Left lung (tissue), 14 donors: Measurements from ENCODE around the gene OR51E2. TPM values are rescaled to one million over a fixed set of nuclear protein-coding genes. Genes with fewer than 3 reads are reported as not detected.
A peak's percentile ranks its signal among the peaks of the same experiment; 100 is the strongest.
"Not testable (repeated sequence)": the region's sequence is repeated elsewhere in the genome, so short reads cannot be mapped to it uniquely, and the experiment has no call there.

Experiments
- ATAC-seq: fragments of 200-7000 bp; cut with Tn5 transposase; one replicate; pipeline ENCODE4 v1.9.1; 2020; ENCODE audit warnings: moderate library complexity
- DNase-seq, 4 donors: peaks; one replicate each; pipeline ENCODE4 v3.0.0-alpha.2; 2013 to 2020
- H3K27ac ChIP-seq, 2 donors: fragments of 200-600 bp; sonication (generic) in 1 of 2; one replicate each; pipeline versions ENCODE4 v1.5.0 to v1.8.0; 2020 to 2021
- H3K27me3 ChIP-seq, 2 donors: fragments of 200-600 bp; sonication (generic) in 1 of 2; one replicate each; pipeline versions ENCODE4 v1.5.0 to v1.8.0; 2020 to 2021
- H3K36me3 ChIP-seq, 2 donors: fragments of 200-600 bp; sonication (generic) in 1 of 2; one replicate each; pipeline versions ENCODE4 v1.5.0 to v1.8.0; 2020 to 2021
- H3K4me1 ChIP-seq, 2 donors: fragments of 200-600 bp; one replicate each; pipeline ENCODE4 v1.8.0; 2021
- H3K4me3 ChIP-seq, 2 donors: fragments of 200-600 bp; sonication (generic) in 1 of 2; one replicate each; pipeline versions ENCODE4 v1.5.0 to v1.8.0; 2020 to 2021; ENCODE audit warnings: mild to moderate bottlenecking in 1 of 2
- H3K9me3 ChIP-seq, 2 donors: fragments of 200-600 bp; sonication (generic) in 1 of 2; one replicate each; pipeline versions ENCODE4 v1.5.0 to v1.8.0; 2020 to 2021
- intact Hi-C, 2 donors: fragments of 100-400 bp; cut with DNase I; formaldehyde crosslinking; loops; one replicate each; pipeline versions ENCODE4 v1.11.2 to v1.14.2; 2022
- long read RNA-seq, 12 donors: library from polyadenylated mRNA in 2 of 12; unstranded in 2 of 12; transcript quantifications; one replicate each; pipeline ENCODE4 v2.0.0 and lab custom pipeline, GENCODE V29; 2019 to 2026
- polyA plus RNA-seq, 6 donors: library from polyadenylated mRNA; unstranded; fragments of 120-200 nt; gene quantifications; one replicate each; pipeline ENCODE4 v1.2.1, GENCODE V29; 2013; ENCODE audit not compliant: insufficient read length in 6 of 6
- total RNA-seq, 2 donors: library from RNA; stranded (reverse); fragmentation: NEBNext Ultra II Directional; extraction: Animal tissue kit (Norgen Biotek cat#: 25700); gene quantifications; one replicate each; pipeline ENCODE4 v1.2.1, GENCODE V29; 2021
- TF ChIP-seq, protein P1 (sequence below), 2 donors: fragments of 200-600 bp; sonication (generic) in 1 of 2; IDR thresholded peaks; one replicate each; pipeline versions ENCODE4 v1.5.0 to v1.8.0; 2021; ENCODE audit warnings: antibody characterized with exemption in 2 of 2
- donor health status: DM: no; HTN: yes; CAD: no.
- donor health status: DM: no; HTN: no; CAD: no.

OR51E2 gene, protein sequence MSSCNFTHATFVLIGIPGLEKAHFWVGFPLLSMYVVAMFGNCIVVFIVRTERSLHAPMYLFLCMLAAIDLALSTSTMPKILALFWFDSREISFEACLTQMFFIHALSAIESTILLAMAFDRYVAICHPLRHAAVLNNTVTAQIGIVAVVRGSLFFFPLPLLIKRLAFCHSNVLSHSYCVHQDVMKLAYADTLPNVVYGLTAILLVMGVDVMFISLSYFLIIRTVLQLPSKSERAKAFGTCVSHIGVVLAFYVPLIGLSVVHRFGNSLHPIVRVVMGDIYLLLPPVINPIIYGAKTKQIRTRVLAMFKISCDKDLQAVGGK
- total RNA-seq = not detected
- polyA plus RNA-seq = under 1 TPM in 5 of 6 donors, not detected in 1; 0.08 to 0.18 (median 0.15) TPM
- long read RNA-seq, donor 1 = 0 reads
- long read RNA-seq, donor 2 = 0 reads
- long read RNA-seq, donor 3 = 0 reads
- long read RNA-seq, donor 4 = 0 reads
- long read RNA-seq, donor 5 = 0 reads
- long read RNA-seq, donor 6 = 0 reads
- long read RNA-seq, donor 7 = 0 reads
- long read RNA-seq, donor 8 = 0 reads
- long read RNA-seq, donor 9 = 0 reads
- long read RNA-seq, donor 10 = 0 reads
- long read RNA-seq, donor 11 = 0 reads
- long read RNA-seq, donor 12 = 0 reads

DNA sequence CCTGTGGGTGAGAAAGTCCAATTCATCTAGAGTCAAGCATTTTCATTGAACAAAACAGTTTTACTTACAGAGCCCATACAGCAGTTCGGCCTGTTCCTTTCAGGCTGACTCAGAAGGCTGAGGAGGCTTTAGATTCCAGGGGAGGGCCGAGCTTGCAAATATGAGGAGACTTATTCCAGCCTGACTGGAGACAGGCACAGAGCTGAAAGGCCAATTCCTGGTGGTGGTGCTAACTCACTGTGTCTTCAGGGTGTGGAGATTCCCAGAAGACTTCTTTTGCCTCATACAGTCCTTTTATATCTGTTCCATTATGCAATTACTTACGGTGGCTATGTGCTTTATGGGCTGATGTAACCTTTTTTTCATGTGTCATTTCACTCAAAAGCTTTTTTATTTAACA, at the start of gene OR51E2:
OR51E2 (minus strand) TSS at position 269 of the 400 bp plus-strand sequence. CDS start 15,142 bp downstream, outside the sequence.
- no peak for DNase-seq
- intact Hi-C loops = no loop called here

DNA sequence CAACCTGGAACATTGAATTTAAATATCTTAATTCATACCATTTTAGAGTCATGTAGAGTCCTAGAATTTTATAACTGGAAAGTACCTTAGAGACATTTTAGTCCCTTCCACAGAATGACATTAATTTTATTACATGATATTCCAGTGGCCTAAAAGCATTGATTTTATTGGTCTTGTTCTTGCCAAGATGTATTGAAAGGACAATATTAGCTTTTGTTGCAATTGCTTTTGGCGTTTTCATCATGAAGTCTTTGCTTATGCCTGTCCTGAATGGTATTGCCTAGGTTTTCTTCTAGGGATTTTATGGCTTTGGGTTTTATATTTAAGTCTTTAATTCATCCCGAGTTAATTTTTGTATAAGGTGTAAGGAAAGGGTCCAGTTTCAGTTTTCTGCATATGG, 43.1 kb upstream of the OR51E2 start:
- ATAC-seq (no peak), DNase-seq (no peak)
- H3K9me3 ChIP-seq = no peaks in the 10 kb centered on the region
- H3K36me3 ChIP-seq = no peaks in the 10 kb centered on the region
- TF ChIP-seq, protein P1, sequence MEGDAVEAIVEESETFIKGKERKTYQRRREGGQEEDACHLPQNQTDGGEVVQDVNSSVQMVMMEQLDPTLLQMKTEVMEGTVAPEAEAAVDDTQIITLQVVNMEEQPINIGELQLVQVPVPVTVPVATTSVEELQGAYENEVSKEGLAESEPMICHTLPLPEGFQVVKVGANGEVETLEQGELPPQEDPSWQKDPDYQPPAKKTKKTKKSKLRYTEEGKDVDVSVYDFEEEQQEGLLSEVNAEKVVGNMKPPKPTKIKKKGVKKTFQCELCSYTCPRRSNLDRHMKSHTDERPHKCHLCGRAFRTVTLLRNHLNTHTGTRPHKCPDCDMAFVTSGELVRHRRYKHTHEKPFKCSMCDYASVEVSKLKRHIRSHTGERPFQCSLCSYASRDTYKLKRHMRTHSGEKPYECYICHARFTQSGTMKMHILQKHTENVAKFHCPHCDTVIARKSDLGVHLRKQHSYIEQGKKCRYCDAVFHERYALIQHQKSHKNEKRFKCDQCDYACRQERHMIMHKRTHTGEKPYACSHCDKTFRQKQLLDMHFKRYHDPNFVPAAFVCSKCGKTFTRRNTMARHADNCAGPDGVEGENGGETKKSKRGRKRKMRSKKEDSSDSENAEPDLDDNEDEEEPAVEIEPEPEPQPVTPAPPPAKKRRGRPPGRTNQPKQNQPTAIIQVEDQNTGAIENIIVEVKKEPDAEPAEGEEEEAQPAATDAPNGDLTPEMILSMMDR (IDR thresholded peaks at IDR 0.05) = no peak
- no peaks in the 10 kb centered on the region for H3K27me3 ChIP-seq
- no peak overlapping the region for H3K4me3 ChIP-seq
- intact Hi-C loops = no loop called here
- H3K4me1 ChIP-seq = no peaks in the 10 kb centered on the region
- H3K27ac ChIP-seq = no peak overlapping the region

More for the DNA sequence above, at the start of gene OR51E2:
- Histone ChIP-seq H3K4me1 (no peaks in the 10 kb centered on the region), H3K9me3 (no peaks in the 10 kb centered on the region), H3K27me3 (peaks cover 0 to 6% of the 10 kb centered on the region in 2 donors), H3K27ac (no peak within 1 kb of the TSS), H3K4me3 (no peak within 1 kb of the TSS), H3K36me3 (no peaks in the 10 kb centered on the region)
- no peak for ATAC-seq
- TF ChIP-seq, protein P1 (IDR thresholded peaks at IDR 0.05) = no peak

DNA sequence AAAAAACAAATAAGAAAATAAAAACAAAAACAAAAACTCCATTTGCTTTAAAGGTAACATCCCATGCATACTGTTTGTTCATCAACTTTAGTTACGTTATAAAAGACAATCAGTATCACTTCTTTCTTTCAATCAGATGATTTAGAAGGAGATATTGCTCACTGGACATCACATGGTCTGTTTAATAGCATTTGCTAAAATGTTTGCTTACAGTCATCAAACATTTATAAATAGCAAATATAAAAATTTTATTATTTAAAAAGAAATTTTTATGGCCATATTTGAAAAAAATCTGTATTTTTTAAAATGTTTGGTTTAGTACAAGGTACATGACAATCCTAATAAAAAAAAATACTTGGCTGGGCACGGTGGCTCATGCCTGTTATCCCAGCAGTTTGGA, 29.5 kb upstream of the OR51E2 start:
- DNase-seq (no peak), ATAC-seq (no peak)
- Histone ChIP-seq H3K27me3 (no peaks in the 10 kb centered on the region), H3K4me1 (no peaks in the 10 kb centered on the region), H3K9me3 (no peaks in the 10 kb centered on the region), H3K27ac (no peak overlapping the region), H3K36me3 (no peaks in the 10 kb centered on the region), H3K4me3 (no peak overlapping the region)
- intact Hi-C loops = no loop called here
- TF ChIP-seq, protein P1 (IDR thresholded peaks at IDR 0.05) = no peak

DNA sequence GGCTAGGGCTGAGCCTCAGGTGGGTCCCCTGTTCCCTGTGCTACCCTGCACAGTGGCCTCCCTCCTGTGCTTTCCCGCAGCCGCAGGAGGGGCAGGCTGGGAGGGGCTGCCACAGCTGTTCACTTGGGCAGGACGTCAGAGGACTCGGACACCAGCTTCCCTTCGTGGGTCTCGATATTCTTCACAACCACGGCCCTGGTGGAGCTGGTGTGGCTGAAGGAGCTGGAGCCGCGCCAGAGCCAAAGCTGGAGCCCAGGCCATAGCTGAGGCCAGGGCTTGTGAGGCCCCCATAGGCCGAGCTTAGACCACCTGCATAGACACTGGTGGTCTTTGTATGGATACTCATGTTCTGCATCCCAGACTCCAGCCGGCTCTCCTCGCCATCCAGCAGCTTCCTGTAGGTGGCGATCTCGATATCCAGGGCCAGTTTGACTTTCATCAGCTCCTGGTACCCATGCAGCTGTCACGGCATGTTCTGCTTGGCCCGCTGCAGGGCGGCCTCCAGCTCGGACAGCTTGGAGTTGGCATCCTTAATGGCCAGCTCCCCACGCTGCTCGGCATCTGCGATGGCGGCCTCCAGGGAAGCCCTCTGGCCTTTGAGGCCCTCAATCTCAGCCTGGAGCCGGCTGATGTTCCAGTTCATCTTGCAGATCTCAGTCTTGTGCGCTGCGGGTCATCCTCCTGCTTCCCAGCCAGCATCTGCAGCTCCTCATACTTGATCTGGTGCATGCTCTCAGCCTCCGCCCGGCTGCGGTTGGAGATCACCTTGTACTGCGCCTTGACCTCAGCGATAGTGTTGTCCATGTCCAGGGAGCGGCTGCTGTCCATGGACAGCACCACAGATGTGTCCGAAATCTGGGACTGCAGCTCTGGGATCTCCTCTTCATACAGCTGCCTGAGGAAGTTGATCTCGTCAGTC, 25.2 kb upstream of the OR51E2 start:
- H3K27me3 ChIP-seq, intact Hi-C loops, ATAC-seq, H3K9me3 ChIP-seq, H3K27ac ChIP-seq, H3K4me3 ChIP-seq, H3K36me3 ChIP-seq, H3K4me1 ChIP-seq: not testable (repeated sequence)
- peak in 1 of 4 donors; percentile 68 for DNase-seq

DNA sequence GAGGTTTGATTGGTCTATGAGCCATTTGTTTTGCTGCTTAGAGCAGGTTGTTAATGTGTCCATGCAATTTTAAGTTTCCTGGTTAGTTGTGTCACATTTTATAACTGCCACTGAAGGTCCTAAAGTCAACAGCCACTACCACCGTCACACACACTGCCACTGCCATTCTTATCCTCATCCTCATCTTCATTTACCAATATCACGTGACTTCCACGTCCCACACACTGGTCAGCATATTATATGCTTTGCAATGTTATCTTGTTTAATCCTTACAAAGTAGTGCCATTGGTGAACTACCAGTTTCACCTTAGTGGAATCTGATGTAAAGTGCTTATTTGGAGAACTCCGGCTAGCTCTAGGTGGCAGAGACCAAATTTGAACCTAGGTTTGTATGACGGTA, 16.6 kb upstream of the OR51E2 start:
- Histone ChIP-seq H3K9me3 (no peaks in the 10 kb centered on the region), H3K36me3 (no peaks in the 10 kb centered on the region), H3K4me3 (no peak overlapping the region), H3K4me1 (no peaks in the 10 kb centered on the region), H3K27me3 (no peaks in the 10 kb centered on the region), H3K27ac (no peak overlapping the region)
- intact Hi-C loops = no loop called here
- no peak for DNase-seq
- TF ChIP-seq, protein P1 (IDR thresholded peaks at IDR 0.05) = no peak
- no peak for ATAC-seq
